ENCODE results near the gene PRR19.

DNA sequence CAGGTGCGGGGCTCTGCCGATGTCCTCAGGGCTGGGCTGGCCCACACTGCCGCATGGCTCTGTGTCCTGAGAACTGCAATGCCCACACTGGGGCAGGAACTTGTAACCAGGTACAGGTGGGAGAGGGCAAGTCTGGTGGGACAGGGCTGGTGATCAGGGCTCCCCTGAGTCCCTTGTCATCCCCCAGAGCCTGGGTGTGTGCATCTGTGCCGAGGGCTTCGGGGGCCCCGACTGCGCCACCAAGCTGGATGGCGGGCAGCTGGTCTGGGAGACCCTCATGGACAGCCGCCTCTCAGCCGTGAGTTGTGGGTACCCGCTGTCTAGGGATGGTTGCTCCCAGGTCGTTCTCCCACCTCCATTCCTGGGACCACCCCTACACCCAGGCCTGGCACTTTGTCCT lies 54.0 kb downstream of the PRR19 start:
- TF ChIP-seq TAF1 (IDR thresholded peaks at IDR 0.05; ENCODE audit: borderline replicate concordance, insufficient read depth, low read length) (no peak), FOXP2 (optimal IDR thresholded peaks at IDR 0.05; ENCODE audit: borderline replicate concordance, extremely low read depth, extremely low read length, insufficient read depth) (no peak)
- TF ChIP-seq, protein P1, sequence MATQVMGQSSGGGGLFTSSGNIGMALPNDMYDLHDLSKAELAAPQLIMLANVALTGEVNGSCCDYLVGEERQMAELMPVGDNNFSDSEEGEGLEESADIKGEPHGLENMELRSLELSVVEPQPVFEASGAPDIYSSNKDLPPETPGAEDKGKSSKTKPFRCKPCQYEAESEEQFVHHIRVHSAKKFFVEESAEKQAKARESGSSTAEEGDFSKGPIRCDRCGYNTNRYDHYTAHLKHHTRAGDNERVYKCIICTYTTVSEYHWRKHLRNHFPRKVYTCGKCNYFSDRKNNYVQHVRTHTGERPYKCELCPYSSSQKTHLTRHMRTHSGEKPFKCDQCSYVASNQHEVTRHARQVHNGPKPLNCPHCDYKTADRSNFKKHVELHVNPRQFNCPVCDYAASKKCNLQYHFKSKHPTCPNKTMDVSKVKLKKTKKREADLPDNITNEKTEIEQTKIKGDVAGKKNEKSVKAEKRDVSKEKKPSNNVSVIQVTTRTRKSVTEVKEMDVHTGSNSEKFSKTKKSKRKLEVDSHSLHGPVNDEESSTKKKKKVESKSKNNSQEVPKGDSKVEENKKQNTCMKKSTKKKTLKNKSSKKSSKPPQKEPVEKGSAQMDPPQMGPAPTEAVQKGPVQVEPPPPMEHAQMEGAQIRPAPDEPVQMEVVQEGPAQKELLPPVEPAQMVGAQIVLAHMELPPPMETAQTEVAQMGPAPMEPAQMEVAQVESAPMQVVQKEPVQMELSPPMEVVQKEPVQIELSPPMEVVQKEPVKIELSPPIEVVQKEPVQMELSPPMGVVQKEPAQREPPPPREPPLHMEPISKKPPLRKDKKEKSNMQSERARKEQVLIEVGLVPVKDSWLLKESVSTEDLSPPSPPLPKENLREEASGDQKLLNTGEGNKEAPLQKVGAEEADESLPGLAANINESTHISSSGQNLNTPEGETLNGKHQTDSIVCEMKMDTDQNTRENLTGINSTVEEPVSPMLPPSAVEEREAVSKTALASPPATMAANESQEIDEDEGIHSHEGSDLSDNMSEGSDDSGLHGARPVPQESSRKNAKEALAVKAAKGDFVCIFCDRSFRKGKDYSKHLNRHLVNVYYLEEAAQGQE (IDR thresholded peaks at IDR 0.05; ENCODE audit: insufficient read depth in 1 of 2, low read depth in 2 of 2, low read length in 2 of 2): no peak
